GM12875 (cell line): ENCODE results near the gene GAB2.

Source experiments
- H3K4me3 ChIP-seq: one replicate; pipeline ENCODE4 v1.5.1; 2011; ENCODE audit warnings: low read depth, low read length, control low read depth
- CTCF ChIP-seq: IDR thresholded peaks from 2 replicates; pipeline ENCODE4 v1.5.1; 2011; ENCODE audit warnings: low read depth, mild to moderate bottlenecking, control low read depth, inconsistent platforms, low read length, moderate library complexity, borderline replicate concordance; ENCODE audit not compliant: insufficient read depth

Gene GAB2

GRCh38 chr11:78220218-78221157, 197.1 kb downstream of the GAB2 start:
- no peak for TF ChIP-seq CTCF
- no peak overlapping the region for H3K4me3 ChIP-seq

GRCh38 chr11:78219493-78220217, 198.0 kb downstream of the GAB2 start:
- no peak for TF ChIP-seq CTCF

DNA sequence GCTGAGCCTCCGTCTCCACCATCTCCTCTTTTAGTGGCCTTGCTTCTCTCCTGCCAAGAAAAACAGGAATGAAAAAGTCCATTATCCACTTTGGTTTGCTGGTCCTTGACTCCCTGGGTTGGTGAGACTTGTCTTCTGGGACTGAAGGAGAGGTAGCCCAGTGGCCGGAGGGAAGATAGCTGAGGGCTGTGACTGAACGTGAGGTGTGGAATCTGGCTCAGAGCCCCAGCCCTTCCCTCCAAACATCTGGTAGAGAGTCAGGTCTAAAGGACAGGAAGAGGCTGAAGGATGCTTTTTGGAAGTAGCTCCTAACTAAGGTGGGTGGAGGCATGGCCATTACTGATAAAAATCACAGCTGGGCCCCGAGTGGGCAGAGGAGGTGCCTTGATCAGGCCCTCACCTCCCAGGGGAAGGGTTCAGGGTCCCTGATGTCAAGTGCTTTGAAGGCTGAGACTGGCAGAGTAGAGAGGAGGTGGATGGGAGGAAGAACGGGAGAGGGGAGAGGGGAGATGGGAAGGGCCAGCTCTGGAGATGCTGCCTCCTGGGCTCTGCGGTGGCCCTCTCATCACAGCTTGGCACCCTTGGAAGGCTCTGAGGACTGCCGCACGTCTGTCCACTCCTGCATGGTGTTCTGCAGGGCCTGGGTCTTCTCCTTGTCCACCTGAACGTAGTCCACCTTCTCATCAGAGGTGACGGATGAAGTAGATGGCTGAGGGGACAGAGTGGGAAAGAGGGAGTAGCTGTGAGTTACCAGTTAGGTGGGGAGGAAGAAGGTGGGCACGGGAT, 198.7 kb downstream of the GAB2 start:
- no peak for TF ChIP-seq CTCF
- H3K4me3 ChIP-seq: no peak overlapping the region

More at GRCh38 chr11:78219493-78220217, 198.0 kb downstream of the GAB2 start:
- no peak overlapping the region for H3K4me3 ChIP-seq

GRCh38 chr11:78217650-78218541, 199.7 kb downstream of the GAB2 start:
- no peak overlapping the region for H3K4me3 ChIP-seq
- TF ChIP-seq CTCF: no peak

DNA sequence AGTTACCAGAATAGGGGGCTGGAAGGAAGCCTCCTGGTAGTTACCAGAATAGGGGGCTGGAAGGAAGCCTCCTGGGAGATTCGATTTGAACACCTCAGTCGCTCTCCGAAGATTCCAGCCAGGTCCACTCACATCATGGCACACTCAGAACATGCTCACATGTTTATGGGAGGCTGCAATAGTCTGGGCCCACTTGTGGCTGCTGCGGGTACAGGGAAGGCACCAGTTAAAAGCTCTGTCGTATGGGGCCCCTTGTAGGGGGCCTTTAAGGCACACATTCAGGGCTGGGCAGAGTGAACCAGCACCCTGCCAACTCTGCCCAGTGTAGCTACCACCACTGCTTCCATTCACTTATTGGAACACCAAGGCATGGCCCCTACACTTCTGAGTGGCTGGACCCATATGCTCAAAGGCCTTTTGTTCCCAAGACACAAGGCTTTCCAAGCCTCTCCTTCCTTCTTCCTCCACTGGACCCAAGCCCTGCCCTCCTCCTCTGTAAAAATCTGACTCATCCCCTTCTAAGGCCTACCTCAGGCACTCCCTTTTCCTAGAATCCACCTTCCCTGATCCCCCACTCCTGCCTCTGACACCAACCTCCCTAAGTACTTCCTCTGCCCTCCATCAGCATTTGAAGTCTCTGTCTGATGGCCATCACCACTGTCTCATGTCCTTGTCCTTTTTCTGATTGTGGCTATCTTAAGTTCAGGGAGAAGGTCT, 200.9 kb downstream of the GAB2 start:
- TF ChIP-seq CTCF: no peak
- H3K4me3 ChIP-seq: no peak overlapping the region
